ENCODE measurements around the gene GPR180.

DNA sequence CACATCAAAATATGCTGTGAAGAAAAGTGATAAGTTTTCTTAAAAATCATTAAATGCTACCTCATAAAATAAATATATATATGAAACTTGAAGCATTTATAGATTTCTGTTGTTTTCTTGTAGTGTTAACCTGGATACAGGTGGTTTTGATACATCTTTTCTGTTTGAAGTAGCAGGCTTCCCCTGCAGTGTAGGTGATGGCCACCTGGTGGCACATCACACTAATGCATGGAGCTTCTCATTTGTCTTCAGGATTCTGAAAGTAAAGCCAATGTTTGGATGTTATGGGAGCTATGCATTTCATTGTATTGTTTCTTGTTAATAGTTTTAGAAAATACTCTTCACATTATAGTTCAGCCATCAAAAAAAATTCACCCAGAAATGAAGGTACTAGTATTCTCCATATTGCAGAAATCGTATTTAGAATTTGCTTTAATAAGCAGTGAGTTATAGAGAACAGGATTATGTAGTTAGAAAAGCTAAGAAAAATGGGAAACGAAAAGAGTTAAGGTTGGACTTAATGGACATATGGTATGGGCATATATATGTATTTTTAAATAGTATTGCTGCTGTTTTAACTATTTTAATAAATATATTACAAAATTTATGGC is 18.7 kb downstream of the GPR180 start:
- TF ChIP-seq, protein P1, sequence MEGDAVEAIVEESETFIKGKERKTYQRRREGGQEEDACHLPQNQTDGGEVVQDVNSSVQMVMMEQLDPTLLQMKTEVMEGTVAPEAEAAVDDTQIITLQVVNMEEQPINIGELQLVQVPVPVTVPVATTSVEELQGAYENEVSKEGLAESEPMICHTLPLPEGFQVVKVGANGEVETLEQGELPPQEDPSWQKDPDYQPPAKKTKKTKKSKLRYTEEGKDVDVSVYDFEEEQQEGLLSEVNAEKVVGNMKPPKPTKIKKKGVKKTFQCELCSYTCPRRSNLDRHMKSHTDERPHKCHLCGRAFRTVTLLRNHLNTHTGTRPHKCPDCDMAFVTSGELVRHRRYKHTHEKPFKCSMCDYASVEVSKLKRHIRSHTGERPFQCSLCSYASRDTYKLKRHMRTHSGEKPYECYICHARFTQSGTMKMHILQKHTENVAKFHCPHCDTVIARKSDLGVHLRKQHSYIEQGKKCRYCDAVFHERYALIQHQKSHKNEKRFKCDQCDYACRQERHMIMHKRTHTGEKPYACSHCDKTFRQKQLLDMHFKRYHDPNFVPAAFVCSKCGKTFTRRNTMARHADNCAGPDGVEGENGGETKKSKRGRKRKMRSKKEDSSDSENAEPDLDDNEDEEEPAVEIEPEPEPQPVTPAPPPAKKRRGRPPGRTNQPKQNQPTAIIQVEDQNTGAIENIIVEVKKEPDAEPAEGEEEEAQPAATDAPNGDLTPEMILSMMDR (CRISPR knock-in tag; IDR thresholded peaks at IDR 0.05) = peak; percentile 66
- TF ChIP-seq SP2 (CRISPR knock-in tag; IDR thresholded peaks at IDR 0.05) (no peak), FOXK2 (IDR thresholded peaks at IDR 0.05) (no peak), POLR2A (IDR thresholded peaks at IDR 0.05; ENCODE audit: insufficient read depth in 1 of 2, low read depth in 2 of 2, low read length in 2 of 2) (no peak), KAT8 (CRISPR knock-in tag; IDR thresholded peaks at IDR 0.05) (no peak), TCF7 (IDR thresholded peaks at IDR 0.05; ENCODE audit: low read depth) (no peak), MTA3 (CRISPR knock-in tag; IDR thresholded peaks at IDR 0.05) (no peak), RBFOX2 (IDR thresholded peaks at IDR 0.05; ENCODE audit: low read depth, low read length) (no peak), TCF12 (IDR thresholded peaks at IDR 0.05) (no peak), TCF12 (CRISPR knock-in tag; IDR thresholded peaks at IDR 0.05) (no peak), ZFP1 (CRISPR knock-in tag; IDR thresholded peaks at IDR 0.05) (no peak), ZNF235 (CRISPR knock-in tag; IDR thresholded peaks at IDR 0.05; ENCODE audit: borderline replicate concordance) (no peak), ZNF839 (CRISPR knock-in tag; IDR thresholded peaks at IDR 0.05; ENCODE audit: borderline replicate concordance) (no peak), PITX1 (CRISPR knock-in tag; IDR thresholded peaks at IDR 0.05) (no peak)
